Neural crest cell (in vitro differentiated cells): ENCODE results near the gene TSPAN14. TPM values are rescaled to one million over a fixed set of nuclear protein-coding genes. Genes with fewer than 3 reads are reported as not detected.

ENCODE experiments used
- DNase-seq: peaks from one replicate; pipeline ENCODE4 v3.0.0; 2021; ENCODE audit warnings: low read depth, mixed read lengths, low spot score
- H3K27ac Mint-ChIP-seq: one replicate; pipeline ENCODE4 v1.8.0; 2021; ENCODE audit warnings: mild to moderate bottlenecking, mixed read lengths; ENCODE audit not compliant: unreplicated experiment
- H3K27me3 Mint-ChIP-seq: 2 replicates; pipeline ENCODE4 v1.8.0; 2021; ENCODE audit warnings: low read depth, mild to moderate bottlenecking, mixed read lengths
- H3K36me3 Mint-ChIP-seq: 2 replicates; pipeline ENCODE4 v1.8.0; 2021; ENCODE audit warnings: low read depth, mild to moderate bottlenecking, mixed read lengths
- H3K4me1 Mint-ChIP-seq: 2 replicates; pipeline ENCODE4 v1.8.0; 2021; ENCODE audit warnings: mixed read lengths
- H3K4me3 Mint-ChIP-seq: one replicate; pipeline ENCODE4 v1.8.0; 2021; ENCODE audit warnings: mild to moderate bottlenecking, mixed read lengths
- H3K9me3 Mint-ChIP-seq: 2 replicates; pipeline ENCODE4 v1.8.0; 2021; ENCODE audit warnings: mixed read lengths
- total RNA-seq: library from RNA; stranded (reverse); gene quantifications from 2 replicates; pipeline ENCODE4 v1.2.1, GENCODE V29; 2021
- TF ChIP-seq, protein P1 (sequence below): fragments of 200-600 bp; sonication (generic); conservative IDR thresholded peaks from 2 replicates; pipeline ENCODE4 v1.5.0; 2021; ENCODE audit warnings: antibody characterized with exemption, mild to moderate bottlenecking

Gene TSPAN14
- total RNA-seq, 1 donor from 2014 or later, result 140 TPM

DNA sequence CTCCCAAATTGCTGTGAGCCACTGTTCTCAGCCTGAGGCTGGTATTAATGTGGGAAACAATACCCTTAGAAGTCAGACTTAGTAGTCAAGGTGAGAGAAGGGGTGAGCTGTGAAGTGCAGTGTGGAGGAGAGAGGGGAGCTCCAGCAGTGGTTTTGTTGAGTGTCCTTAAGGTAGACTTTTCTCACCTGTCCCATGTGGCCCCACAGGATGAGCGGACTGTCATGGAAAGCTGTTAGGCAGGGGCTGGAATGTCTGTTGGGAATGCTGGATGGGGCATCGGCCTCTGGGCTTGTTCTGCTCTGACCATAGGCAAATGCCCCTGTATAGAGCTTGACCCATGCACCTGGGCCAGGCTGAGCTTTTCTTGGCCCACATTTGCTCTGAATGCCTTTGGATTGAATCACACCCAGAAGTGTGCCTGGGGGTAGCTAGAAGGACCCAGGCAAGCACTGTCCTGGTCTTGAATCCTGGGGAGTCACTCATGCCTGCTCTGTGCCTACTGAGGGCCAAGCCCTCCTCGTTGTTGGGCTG, 47.3 kb downstream of the TSPAN14 start:
- no peak overlapping the region for H3K4me3 Mint-ChIP-seq
- TF ChIP-seq, protein P1, sequence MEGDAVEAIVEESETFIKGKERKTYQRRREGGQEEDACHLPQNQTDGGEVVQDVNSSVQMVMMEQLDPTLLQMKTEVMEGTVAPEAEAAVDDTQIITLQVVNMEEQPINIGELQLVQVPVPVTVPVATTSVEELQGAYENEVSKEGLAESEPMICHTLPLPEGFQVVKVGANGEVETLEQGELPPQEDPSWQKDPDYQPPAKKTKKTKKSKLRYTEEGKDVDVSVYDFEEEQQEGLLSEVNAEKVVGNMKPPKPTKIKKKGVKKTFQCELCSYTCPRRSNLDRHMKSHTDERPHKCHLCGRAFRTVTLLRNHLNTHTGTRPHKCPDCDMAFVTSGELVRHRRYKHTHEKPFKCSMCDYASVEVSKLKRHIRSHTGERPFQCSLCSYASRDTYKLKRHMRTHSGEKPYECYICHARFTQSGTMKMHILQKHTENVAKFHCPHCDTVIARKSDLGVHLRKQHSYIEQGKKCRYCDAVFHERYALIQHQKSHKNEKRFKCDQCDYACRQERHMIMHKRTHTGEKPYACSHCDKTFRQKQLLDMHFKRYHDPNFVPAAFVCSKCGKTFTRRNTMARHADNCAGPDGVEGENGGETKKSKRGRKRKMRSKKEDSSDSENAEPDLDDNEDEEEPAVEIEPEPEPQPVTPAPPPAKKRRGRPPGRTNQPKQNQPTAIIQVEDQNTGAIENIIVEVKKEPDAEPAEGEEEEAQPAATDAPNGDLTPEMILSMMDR, result no peak
- peaks cover 87% of the 10 kb centered on the region for H3K4me1 Mint-ChIP-seq
- peaks cover 13% of the 10 kb centered on the region for H3K36me3 Mint-ChIP-seq
- no peaks in the 10 kb centered on the region for H3K27me3 Mint-ChIP-seq
- H3K27ac Mint-ChIP-seq, result peak overlapping the region; percentile 39
- DNase-seq, result no peak
- H3K9me3 Mint-ChIP-seq, result no peaks in the 10 kb centered on the region

DNA sequence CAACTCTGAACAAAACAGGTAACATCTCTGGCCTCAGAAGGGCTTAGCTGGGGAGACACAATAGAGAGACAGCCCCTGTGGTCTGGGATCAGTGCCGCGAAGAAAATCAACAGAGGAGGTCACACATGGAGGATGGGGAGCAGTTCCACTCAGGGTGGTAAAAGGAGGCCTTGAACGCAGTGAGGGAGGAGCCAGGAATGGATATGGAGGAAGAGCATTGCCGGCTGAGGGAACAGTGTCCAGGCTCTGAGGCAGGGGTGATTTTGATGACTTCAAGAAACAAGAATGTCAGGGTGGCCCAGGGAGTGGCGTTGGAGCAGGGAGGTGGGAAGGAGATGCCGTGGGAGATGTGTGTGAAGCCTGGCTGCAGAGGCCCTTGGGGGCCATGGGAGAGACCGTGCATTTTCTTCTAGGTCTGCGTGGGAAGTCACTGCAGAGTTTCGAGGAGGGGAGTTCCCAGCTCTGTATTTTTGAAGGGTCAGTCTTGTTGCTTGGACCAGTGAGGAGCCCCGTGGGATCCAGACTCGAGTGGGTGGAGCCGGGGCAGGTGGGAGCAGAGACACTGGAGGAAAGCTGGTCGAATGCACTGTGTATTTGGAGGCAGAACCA, 47.9 kb downstream of the TSPAN14 start:
- Mint-ChIP-seq H3K36me3 (peaks cover 8% of the 10 kb centered on the region), H3K4me1 (peaks cover 83% of the 10 kb centered on the region), H3K4me3 (no peak overlapping the region), H3K27me3 (no peaks in the 10 kb centered on the region), H3K27ac (peak overlapping the region; percentile 39), H3K9me3 (no peaks in the 10 kb centered on the region)
- TF ChIP-seq, protein P1, result no peak
- no peak for DNase-seq

DNA sequence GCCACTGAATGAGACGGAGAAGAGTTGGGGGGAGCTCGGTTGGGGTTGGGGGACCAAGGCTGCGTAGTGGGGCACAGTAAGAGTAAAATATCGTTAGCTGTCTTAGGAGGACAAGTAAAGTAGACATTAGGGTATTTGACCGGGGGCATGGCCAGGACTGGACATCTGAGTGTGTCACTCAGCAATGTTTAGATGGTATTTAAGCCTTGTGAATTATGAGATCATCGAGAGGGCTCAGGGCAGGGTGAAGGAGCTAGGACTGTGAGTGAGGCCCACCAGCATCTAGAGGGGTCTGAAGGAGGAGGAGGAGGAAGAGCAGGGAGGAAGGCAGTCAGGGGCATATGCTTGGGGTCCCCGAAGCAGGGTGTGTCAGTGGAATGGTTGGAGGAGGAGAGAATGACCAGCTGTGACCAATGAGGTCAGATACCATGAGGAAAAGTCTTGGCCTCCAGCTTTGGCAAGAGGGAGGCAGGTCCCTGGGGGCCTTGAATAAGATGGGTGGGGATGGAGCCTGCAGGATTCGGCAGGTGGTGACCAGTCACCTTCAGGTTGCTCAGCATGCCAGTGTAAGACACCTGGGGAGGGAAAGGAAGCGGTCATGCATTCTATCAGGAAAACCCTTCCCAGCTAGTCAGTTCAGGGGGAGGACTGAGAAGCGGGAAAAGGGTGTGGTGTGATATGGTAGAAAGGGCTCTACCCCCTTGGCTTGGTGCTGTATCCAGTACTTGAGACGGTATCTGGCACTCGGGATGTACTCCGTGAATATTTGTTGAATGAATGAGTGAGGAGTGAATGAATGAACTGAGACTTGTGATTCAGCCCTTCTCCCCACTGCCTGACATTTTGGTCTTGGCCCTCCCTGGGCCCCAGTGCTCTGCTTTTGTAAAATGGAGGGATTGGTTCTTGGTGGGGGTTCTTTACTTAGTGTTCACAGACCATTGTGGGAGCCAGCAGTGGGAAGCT, 48.8 kb downstream of the TSPAN14 start:
- H3K27me3 Mint-ChIP-seq, result no peaks in the 10 kb centered on the region
- peak overlapping the region; percentile 68 for H3K27ac Mint-ChIP-seq
- H3K4me3 Mint-ChIP-seq, result peak overlapping the region; percentile 48
- no peaks in the 10 kb centered on the region for H3K9me3 Mint-ChIP-seq
- DNase-seq, result no peak
- TF ChIP-seq, protein P1, result no peak
- peaks cover 81% of the 10 kb centered on the region for H3K4me1 Mint-ChIP-seq
- H3K36me3 Mint-ChIP-seq, result peaks cover 8% of the 10 kb centered on the region

DNA sequence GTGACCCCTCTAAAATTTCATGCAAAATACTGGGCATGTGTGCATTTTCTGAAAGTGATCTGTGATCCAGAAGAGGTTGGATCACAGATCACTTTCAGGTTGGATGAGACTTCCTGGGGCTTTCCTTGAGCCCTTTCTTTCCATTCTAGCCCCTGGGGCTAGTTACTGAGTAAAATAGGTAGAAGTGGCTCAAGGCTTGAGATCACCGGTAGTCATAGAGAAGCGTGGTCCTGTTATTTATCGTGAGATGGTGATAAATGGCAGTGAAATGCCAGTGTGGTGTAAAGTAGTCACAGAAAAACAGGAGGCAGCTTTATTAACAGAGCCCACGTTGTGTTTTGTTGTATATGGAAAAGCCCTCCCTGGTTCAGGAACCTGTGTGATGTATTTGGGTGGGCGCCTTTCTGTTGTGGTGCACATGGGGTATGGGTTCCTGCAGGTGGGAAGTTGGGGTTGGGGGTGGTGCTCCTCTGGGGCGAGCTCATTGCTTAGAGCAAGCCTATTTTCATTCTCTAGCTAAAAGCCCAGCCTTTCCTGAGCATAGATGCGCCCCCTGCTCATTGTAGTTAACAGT, 49.6 kb downstream of the TSPAN14 start:
- TF ChIP-seq, protein P1, result no peak
- Mint-ChIP-seq H3K4me3 (no peak overlapping the region), H3K27me3 (no peaks in the 10 kb centered on the region), H3K9me3 (no peaks in the 10 kb centered on the region), H3K36me3 (peaks cover 8% of the 10 kb centered on the region), H3K4me1 (peaks cover 78% of the 10 kb centered on the region), H3K27ac (peak overlapping the region; percentile 59)
- no peak for DNase-seq

DNA sequence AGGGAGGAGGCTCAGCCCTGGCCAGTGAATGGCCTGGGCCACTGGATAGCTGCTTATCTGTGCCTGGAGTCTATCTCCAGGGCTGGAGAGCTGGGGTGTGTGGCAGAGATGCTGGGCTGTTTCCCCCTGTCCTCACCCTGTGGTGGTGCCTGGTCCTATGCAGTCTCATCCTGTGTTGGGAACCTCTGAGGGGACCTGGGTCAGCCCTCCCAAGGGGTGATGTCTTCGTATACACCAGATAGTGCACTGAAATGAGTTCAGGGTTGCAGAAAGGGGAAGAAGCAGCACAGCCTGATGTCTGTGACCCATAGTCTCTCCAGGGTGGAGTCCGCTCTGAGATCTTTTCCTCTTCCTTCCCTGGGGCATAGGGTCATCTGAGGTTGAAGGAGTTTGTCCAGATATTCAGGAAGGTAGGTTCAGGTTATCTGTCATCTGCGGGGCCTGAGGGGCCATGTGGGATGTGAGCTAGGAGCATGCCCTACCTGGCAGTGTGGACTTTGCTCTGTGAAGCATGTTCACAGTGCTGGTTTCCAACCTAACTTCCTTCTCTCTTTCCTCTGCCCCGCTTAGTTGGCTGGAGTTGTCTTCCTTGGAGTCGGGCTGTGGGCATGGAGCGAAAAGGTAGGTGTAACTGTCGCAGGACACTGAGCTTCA, 50.2 kb downstream of the TSPAN14 start:
- TF ChIP-seq, protein P1, result no peak
- H3K9me3 Mint-ChIP-seq, result no peaks in the 10 kb centered on the region
- H3K4me1 Mint-ChIP-seq, result peaks cover 74% of the 10 kb centered on the region

More for the DNA sequence above, 50.2 kb downstream of the TSPAN14 start:
- Mint-ChIP-seq H3K36me3 (peaks cover 8% of the 10 kb centered on the region), H3K27me3 (no peaks in the 10 kb centered on the region), H3K4me3 (no peak overlapping the region), H3K27ac (peak overlapping the region; percentile 87)
- no peak for DNase-seq
